HepG2 (cell line): ENCODE results near the gene TMEM117.

ENCODE experiments used
- CREB3 ChIP-seq: sonication (generic); formaldehyde crosslinking; IDR thresholded peaks from 2 replicates; pipeline ENCODE4 v1.5.0; 2020; ENCODE audit warnings: missing genetic modification reagents
- FOXM1 ChIP-seq: sonication (generic); formaldehyde crosslinking; IDR thresholded peaks from 2 replicates; pipeline ENCODE4 v1.5.0; 2020; ENCODE audit warnings: missing genetic modification reagents
- IKZF1 ChIP-seq: fragments of 450-650 bp; IDR thresholded peaks from 2 replicates; pipeline ENCODE4 v1.7.1; 2016
- RNF2 ChIP-seq: fragments of 450-650 bp; conservative IDR thresholded peaks from 2 replicates; pipeline ENCODE4 v1.6.1; 2016; ENCODE audit warnings: low read depth
- SMAD3 ChIP-seq: sonication (generic); formaldehyde crosslinking; IDR thresholded peaks from 2 replicates; pipeline ENCODE4 v1.4.0; 2020; ENCODE audit warnings: missing genetic modification reagents
- SNRNP70 ChIP-seq: fragments of 200-400 bp; formaldehyde crosslinking; IDR thresholded peaks from 2 replicates; pipeline ENCODE4 v1.6.1; 2017; ENCODE audit warnings: mild to moderate bottlenecking, low read depth, low read length, moderate library complexity
- TAF1 ChIP-seq: sonication (generic); formaldehyde crosslinking; IDR thresholded peaks from 2 replicates; pipeline ENCODE4 v1.4.0; 2020; ENCODE audit warnings: missing genetic modification reagents
- TFDP1 ChIP-seq: IDR thresholded peaks from 2 replicates; pipeline ENCODE4 v1.6.1; 2016; ENCODE audit warnings: missing compliant biosample characterization, missing genetic modification reagents, borderline replicate concordance
- U2AF2 ChIP-seq: fragments of 200-400 bp; formaldehyde crosslinking; IDR thresholded peaks from 2 replicates; pipeline ENCODE4 v1.6.1; 2017; ENCODE audit warnings: low read depth, mild to moderate bottlenecking, low read length
- ZNF30 ChIP-seq: sonication (generic); formaldehyde crosslinking; IDR thresholded peaks from 2 replicates; pipeline ENCODE4 v1.5.0; 2020; ENCODE audit warnings: mild to moderate bottlenecking, missing genetic modification reagents
- ZNF652 ChIP-seq: IDR thresholded peaks from 2 replicates; pipeline ENCODE4 v1.6.1; 2016; ENCODE audit warnings: low read depth, borderline replicate concordance
- ZNF713 ChIP-seq: sonication (generic); formaldehyde crosslinking; IDR thresholded peaks from 2 replicates; pipeline ENCODE4 v1.4.0; 2020; ENCODE audit warnings: mild to moderate bottlenecking, missing genetic modification reagents
- ZSCAN20 ChIP-seq: sonication (generic); formaldehyde crosslinking; IDR thresholded peaks from 2 replicates; pipeline ENCODE4 v1.4.0; 2020; ENCODE audit warnings: missing genetic modification reagents, mild to moderate bottlenecking, borderline replicate concordance
- TF ChIP-seq, protein P1 (sequence below): sonication (generic); formaldehyde crosslinking; IDR thresholded peaks from 2 replicates; pipeline ENCODE4 v1.5.0; 2020; ENCODE audit warnings: mild to moderate bottlenecking, missing genetic modification reagents, moderate library complexity

- TF ChIP-seq IKZF1 = no peak
- TF ChIP-seq ZNF652 (CRISPR knock-in tag) = no peak
- no peak for TF ChIP-seq CREB3 (CRISPR knock-in tag)
- TF ChIP-seq, protein P1, sequence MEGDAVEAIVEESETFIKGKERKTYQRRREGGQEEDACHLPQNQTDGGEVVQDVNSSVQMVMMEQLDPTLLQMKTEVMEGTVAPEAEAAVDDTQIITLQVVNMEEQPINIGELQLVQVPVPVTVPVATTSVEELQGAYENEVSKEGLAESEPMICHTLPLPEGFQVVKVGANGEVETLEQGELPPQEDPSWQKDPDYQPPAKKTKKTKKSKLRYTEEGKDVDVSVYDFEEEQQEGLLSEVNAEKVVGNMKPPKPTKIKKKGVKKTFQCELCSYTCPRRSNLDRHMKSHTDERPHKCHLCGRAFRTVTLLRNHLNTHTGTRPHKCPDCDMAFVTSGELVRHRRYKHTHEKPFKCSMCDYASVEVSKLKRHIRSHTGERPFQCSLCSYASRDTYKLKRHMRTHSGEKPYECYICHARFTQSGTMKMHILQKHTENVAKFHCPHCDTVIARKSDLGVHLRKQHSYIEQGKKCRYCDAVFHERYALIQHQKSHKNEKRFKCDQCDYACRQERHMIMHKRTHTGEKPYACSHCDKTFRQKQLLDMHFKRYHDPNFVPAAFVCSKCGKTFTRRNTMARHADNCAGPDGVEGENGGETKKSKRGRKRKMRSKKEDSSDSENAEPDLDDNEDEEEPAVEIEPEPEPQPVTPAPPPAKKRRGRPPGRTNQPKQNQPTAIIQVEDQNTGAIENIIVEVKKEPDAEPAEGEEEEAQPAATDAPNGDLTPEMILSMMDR = no peak
- no peak for TF ChIP-seq ZNF713 (CRISPR knock-in tag)
- no peak for TF ChIP-seq SNRNP70
- TF ChIP-seq FOXM1 (CRISPR knock-in tag) = no peak
- no peak for TF ChIP-seq U2AF2
- no peak for TF ChIP-seq TFDP1
- no peak for TF ChIP-seq TAF1 (CRISPR knock-in tag)
- TF ChIP-seq SMAD3 (CRISPR knock-in tag) = no peak
- TF ChIP-seq ZSCAN20 (CRISPR knock-in tag) = no peak
- no peak for TF ChIP-seq RNF2
- no peak for TF ChIP-seq ZNF30
Observed at GRCh38 chr12:43942379-43942778, 106.5 kb downstream of the TMEM117 start.
